Kidney (tissue), 14 donors: ENCODE measurements around the gene ADIPOR2. TPM values are rescaled to one million over a fixed set of nuclear protein-coding genes. Genes with fewer than 3 reads are reported as not detected.
A peak's percentile ranks its signal among the peaks of the same experiment; 100 is the strongest.

Experiments
- DNase-seq, 5 donors: peaks; one replicate each; pipeline ENCODE4 v3.0.0-alpha.2; 2013 to 2020
- FAIRE-seq: peaks from 2 replicates; lab custom pipeline; 2012; peaks lifted over from hg19 to GRCh38; lab: Jason Lieb, UNC
- H3K27ac ChIP-seq, 2 donors: one replicate each; pipeline ENCODE4 v1.7.0; 2013; ENCODE audit warnings: low read depth in 2 of 2, low read length in 2 of 2, inconsistent platforms in 1 of 2
- H3K27me3 ChIP-seq: one replicate; pipeline ENCODE4 v1.7.1; 2013; ENCODE audit warnings: low read length, inconsistent platforms; ENCODE audit not compliant: control insufficient read depth, insufficient read depth
- H3K36me3 ChIP-seq, 3 donors: one replicate each; pipeline versions ENCODE4 v1.7.0 to v1.7.1; 2013; ENCODE audit warnings: low read length in 3 of 3, control low read depth in 1 of 3, inconsistent platforms in 1 of 3; ENCODE audit not compliant: insufficient read depth in 3 of 3, control insufficient read depth in 2 of 3
- H3K4me1 ChIP-seq, 3 donors: one replicate each; pipeline versions ENCODE4 v1.7.0 to v1.7.1; 2013; ENCODE audit warnings: low read length in 3 of 3, inconsistent platforms in 1 of 3, low read depth in 1 of 3; ENCODE audit not compliant: control insufficient read depth in 2 of 3, insufficient read depth in 2 of 3
- H3K4me3 ChIP-seq, 3 donors: one replicate each; pipeline versions ENCODE4 v1.7.0 to v1.8.1; 2013; ENCODE audit warnings: low read length in 3 of 3, control low read depth in 1 of 3, inconsistent platforms in 1 of 3
- H3K9ac ChIP-seq, 3 donors: one replicate each; pipeline versions ENCODE4 v1.7.0 to v1.7.1; 2013; ENCODE audit warnings: low read length in 3 of 3, control low read depth in 1 of 3, inconsistent platforms in 1 of 3
- H3K9me3 ChIP-seq, 3 donors: one replicate each; pipeline versions ENCODE4 v1.7.0 to v1.7.1; 2013; ENCODE audit warnings: low read length in 3 of 3, control low read depth in 1 of 3, inconsistent platforms in 1 of 3; ENCODE audit not compliant: control insufficient read depth in 2 of 3, insufficient read depth in 1 of 3
- intact Hi-C: fragments of 100-400 bp; cut with DNase I; formaldehyde crosslinking; loops from one replicate; pipeline ENCODE4 v1.11.1; 2022
- polyA plus RNA-seq: library from polyadenylated mRNA; stranded (reverse); fragments of 350-450 nt; fragmentation: Illumina TruSeq; extraction: RNeasy Lipid Tissue Mini Kit (QIAGEN cat#74804); gene quantifications from one replicate; pipeline ENCODE4 v1.2.3, GENCODE V29; 2014; ENCODE audit warnings: low read depth, low replicate concordance; ENCODE audit not compliant: insufficient read depth
- total RNA-seq: library from RNA; stranded (reverse); fragmentation: NEBNext Ultra II Directional; extraction: Animal tissue kit (Norgen Biotek cat#: 25700); gene quantifications from one replicate; pipeline ENCODE4 v1.2.1, GENCODE V29; 2021
- TF ChIP-seq, protein P1 (sequence below): IDR thresholded peaks from 3 replicates; pipeline ENCODE4 v1.5.1; 2012; ENCODE audit warnings: mild to moderate bottlenecking, moderate library complexity, borderline replicate concordance; ENCODE audit not compliant: insufficient read depth; ENCODE audit errors: extremely low read depth
- donor health status: control.
- donor health status: control.
- donor health status: control.
- donor health status: control.
- donor health status: control.
- donor health status: DM: yes; HTN: yes; CAD: no.
- donor health status: Normal renal cell carcinoma (clear cell type).

Gene ADIPOR2
- total and polyA plus RNA-seq, 2 donors from 2014 or later, result 26.7 to 50.0 TPM

DNA sequence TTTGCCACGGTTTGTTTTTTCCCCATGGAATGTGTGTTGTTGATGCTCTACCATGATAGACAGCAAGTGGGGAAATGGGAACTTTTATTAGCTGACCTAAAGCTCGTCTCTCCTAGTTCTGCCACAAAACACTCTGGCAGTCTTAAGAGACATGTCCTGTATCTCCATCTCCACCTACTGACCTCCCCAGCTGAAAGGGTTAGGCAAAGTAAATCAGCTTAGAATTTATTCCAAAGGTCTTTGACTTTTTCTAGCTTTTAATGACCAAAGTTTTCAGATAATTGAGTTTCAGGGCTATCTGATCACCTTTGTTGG is 9.4 kb upstream of the ADIPOR2 start:
- H3K27ac ChIP-seq, result peak overlapping the region in 1 of 2 donors; percentile 47
- TF ChIP-seq, protein P1, sequence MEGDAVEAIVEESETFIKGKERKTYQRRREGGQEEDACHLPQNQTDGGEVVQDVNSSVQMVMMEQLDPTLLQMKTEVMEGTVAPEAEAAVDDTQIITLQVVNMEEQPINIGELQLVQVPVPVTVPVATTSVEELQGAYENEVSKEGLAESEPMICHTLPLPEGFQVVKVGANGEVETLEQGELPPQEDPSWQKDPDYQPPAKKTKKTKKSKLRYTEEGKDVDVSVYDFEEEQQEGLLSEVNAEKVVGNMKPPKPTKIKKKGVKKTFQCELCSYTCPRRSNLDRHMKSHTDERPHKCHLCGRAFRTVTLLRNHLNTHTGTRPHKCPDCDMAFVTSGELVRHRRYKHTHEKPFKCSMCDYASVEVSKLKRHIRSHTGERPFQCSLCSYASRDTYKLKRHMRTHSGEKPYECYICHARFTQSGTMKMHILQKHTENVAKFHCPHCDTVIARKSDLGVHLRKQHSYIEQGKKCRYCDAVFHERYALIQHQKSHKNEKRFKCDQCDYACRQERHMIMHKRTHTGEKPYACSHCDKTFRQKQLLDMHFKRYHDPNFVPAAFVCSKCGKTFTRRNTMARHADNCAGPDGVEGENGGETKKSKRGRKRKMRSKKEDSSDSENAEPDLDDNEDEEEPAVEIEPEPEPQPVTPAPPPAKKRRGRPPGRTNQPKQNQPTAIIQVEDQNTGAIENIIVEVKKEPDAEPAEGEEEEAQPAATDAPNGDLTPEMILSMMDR, result no peak

DNA sequence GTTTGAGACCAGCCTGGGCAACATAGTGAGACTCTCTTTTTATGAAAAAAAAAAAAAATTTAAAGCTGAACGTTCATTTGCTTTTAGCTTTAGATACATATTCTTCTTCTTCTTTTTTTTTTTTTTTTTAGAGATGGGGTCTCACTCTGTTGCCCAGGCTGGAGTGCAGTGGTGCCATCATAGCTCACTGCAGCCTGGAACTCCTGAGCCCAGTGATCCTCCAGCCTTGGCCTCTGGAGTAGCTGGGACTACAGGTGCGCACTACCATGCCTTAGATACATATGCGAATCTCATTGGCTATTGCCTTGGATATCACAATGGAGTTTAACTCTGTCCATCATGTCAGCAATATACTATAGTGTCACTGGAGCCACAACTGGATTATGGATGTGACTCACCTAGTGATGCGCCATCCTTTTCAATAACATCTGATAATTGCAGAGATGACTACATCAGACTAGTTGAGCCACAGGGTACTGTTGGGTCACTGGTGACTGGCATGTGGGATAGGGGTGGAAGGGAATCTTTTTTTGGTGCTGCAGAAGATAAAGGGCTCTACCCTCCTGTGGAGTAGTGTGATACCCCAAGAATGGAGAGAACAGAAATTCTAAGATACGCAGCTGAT is 2.7 kb upstream of the ADIPOR2 start:
- intact Hi-C loops, result no loop called here
- FAIRE-seq, result no peak

More for the DNA sequence above, 9.4 kb upstream of the ADIPOR2 start:
- Histone ChIP-seq H3K9me3 (no peaks in the 10 kb centered on the region), H3K4me1 (no peaks in the 10 kb centered on the region), H3K27me3 (no peaks in the 10 kb centered on the region), H3K36me3 (no peaks in the 10 kb centered on the region), H3K4me3 (no peak overlapping the region), H3K9ac (no peak overlapping the region)
- intact Hi-C loops, result no loop called here
- no peak for DNase-seq
- FAIRE-seq, result no peak

DNA sequence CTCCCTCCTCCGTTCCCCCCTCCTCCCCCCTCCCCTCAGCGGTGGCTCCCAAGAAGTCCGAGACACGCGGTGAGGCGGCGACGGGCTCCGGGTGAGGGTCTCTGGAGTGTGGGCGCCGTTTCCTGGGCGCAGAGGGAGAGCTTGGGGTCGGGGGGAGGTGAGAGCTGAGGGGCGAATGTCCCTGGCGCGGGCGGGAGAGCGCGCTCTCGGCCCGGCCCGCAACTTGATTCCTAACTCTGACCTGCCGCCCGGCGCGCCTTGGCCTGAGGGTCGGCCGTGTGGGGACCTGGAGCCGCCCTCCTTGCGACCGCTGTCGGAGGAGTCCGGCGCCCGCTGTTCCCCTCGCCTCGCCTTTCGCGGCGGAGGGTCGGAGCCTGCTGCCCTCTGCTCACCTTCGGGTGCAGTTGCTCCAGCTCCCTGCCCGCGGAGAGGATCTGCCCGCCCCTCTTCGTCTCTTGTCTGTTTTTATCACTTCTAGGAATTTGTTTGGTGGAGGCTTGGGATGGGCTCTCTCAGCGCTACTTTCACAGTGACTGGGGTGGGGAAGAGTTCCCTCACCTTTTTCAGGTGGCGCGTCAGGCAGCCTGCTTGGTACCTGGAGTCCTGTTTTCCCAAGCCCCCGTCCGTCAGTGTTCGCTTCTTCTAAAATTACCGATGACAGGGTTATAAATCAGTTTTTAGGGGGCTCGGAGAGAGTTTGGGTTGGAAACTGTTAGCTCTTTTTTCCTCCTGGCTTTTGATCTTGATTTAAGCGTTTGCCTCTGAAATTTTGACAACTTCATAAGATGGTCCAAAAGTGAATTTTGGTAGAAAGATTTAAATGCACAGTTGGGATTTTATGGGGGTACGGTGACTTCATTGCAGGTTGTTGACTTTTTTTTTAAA is 495 bp downstream of the ADIPOR2 start:
- TF ChIP-seq, protein P1, result no peak
- Histone ChIP-seq H3K4me1 (peaks cover 0 to 2% (median 0%) of the 10 kb centered on the region in 3 donors), H3K9me3 (no peaks in the 10 kb centered on the region), H3K27me3 (no peaks in the 10 kb centered on the region), H3K36me3 (peaks cover 0 to 2% (median 0%) of the 10 kb centered on the region in 3 donors), H3K4me3 (peak overlapping the region; percentile 74 to 90 (median 79)), H3K27ac (peak overlapping the region; percentile 85 to 94), H3K9ac (peak overlapping the region; percentile 67 to 93 (median 90))
- intact Hi-C loops, result loop anchor here (10.0 kb wide), 1 partner anchor 53 kb away; no protein-coding TSS in a partner anchor
- no peak for FAIRE-seq
- DNase-seq, result peak in 3 of 5 donors; percentile 81 to 85 (median 84)

More for the DNA sequence above, 2.7 kb upstream of the ADIPOR2 start:
- H3K4me3 ChIP-seq, result no peak overlapping the region
- TF ChIP-seq, protein P1, result no peak
- peaks cover 0 to 2% (median 0%) of the 10 kb centered on the region in 3 donors for H3K4me1 ChIP-seq
- no peaks in the 10 kb centered on the region for H3K36me3 ChIP-seq
- DNase-seq, result no peak
- H3K27me3 ChIP-seq, result no peaks in the 10 kb centered on the region
- H3K27ac ChIP-seq, result no peak overlapping the region
- H3K9me3 ChIP-seq, result no peaks in the 10 kb centered on the region
- no peak overlapping the region for H3K9ac ChIP-seq
